Stimulated activated CD4-positive, alpha-beta T cell treated with anti-CD3 and anti-CD28 coated beads, TNF-alpha, amount 100 ng/mL, for 24 hours (primary cell): ENCODE data around the gene MBNL1.

Experiments
- DNase-seq, 3 experiments: peaks; one replicate each; pipeline ENCODE4 v3.0.0-alpha.2; 2020; ENCODE audit warnings: low read depth in 3 of 3

Gene MBNL1

GRCh38 chr3:152474585-152474984, 205.9 kb downstream of the MBNL1 start:
- DNase-seq: no peak

GRCh38 chr3:152477422-152477821, 208.7 kb downstream of the MBNL1 start:
- no peak for DNase-seq

- no peak for DNase-seq
These were observed 211.7 kb downstream of the MBNL1 start for GRCh38 chr3:152480282-152480953.

- DNase-seq: no peak
These were observed 217.6 kb downstream of the MBNL1 start for GRCh38 chr3:152486364-152486763.

- DNase-seq: no peak
These were observed 219.7 kb downstream of the MBNL1 start for GRCh38 chr3:152488449-152488848.

- DNase-seq: no peak
These were observed 223.2 kb downstream of the MBNL1 start for GRCh38 chr3:152491922-152492321.

GRCh38 chr3:152496286-152496685, 227.6 kb downstream of the MBNL1 start:
- DNase-seq: no peak

GRCh38 chr3:152496716-152497115, 228.0 kb downstream of the MBNL1 start:
- no peak for DNase-seq

- no peak for DNase-seq
These were observed 228.7 kb downstream of the MBNL1 start for GRCh38 chr3:152497457-152497856.

GRCh38 chr3:152497890-152498289, 229.2 kb downstream of the MBNL1 start:
- no peak for DNase-seq

GRCh38 chr3:152499791-152500385, 231.2 kb downstream of the MBNL1 start:
- DNase-seq: no peak

- peak in 1 of 3 experiments; percentile 13 for DNase-seq
These were observed 237.2 kb downstream of the MBNL1 start for GRCh38 chr3:152505926-152506325.

- DNase-seq: no peak
These were observed 240.0 kb downstream of the MBNL1 start for GRCh38 chr3:152508705-152509104.

- no peak for DNase-seq
These were observed 243.2 kb downstream of the MBNL1 start for GRCh38 chr3:152511904-152512303.

- no peak for DNase-seq
These were observed 244.7 kb downstream of the MBNL1 start for GRCh38 chr3:152513301-152513960.
